Epithelial cell of prostate (primary cell): ENCODE measurements around the gene ZNF724.
"Not testable (repeated sequence)": the region's sequence is repeated elsewhere in the genome, so short reads cannot be mapped to it uniquely, and the experiment has no call there.

Source experiments
- DNase-seq: peaks from one replicate; pipeline ENCODE4 v3.0.0-alpha.2; 2011; ENCODE audit warnings: low read depth, low spot score
- H3K27ac ChIP-seq: fragments of 450-650 bp; 2 replicates; pipeline ENCODE4 v1.5.1; 2017; ENCODE audit warnings: mild to moderate bottlenecking

Gene ZNF724

GRCh38 chr19:23249911-23250649, at the start of gene ZNF724:
ZNF724 (minus strand) TSS chr19:23250394; CDS start chr19:23250242, 152 bp downstream.
- peak within 1 kb of the TSS; percentile 77 for H3K27ac ChIP-seq
- peak; percentile 89 for DNase-seq

- DNase-seq: no peak
- H3K27ac ChIP-seq: no peak overlapping the region
Measured at GRCh38 chr19:23294141-23294540, 43.9 kb upstream of the ZNF724 start.

- not testable (repeated sequence) for H3K27ac ChIP-seq, DNase-seq
Measured at GRCh38 chr19:23289966-23290365, 39.8 kb upstream of the ZNF724 start.

- DNase-seq: no peak
- H3K27ac ChIP-seq: no peak overlapping the region
Measured at GRCh38 chr19:23287620-23288019, 37.4 kb upstream of the ZNF724 start.

- no peak overlapping the region for H3K27ac ChIP-seq
- DNase-seq: no peak
Measured at GRCh38 chr19:23286477-23286876, 36.3 kb upstream of the ZNF724 start.

- DNase-seq: no peak
- H3K27ac ChIP-seq: peak overlapping the region; percentile 24
Measured at GRCh38 chr19:23285948-23286347, 35.8 kb upstream of the ZNF724 start.

GRCh38 chr19:23285326-23285725, 35.1 kb upstream of the ZNF724 start:
- peak overlapping the region; percentile 24 for H3K27ac ChIP-seq
- not testable (repeated sequence) for DNase-seq

GRCh38 chr19:23283925-23284324, 33.7 kb upstream of the ZNF724 start:
- no peak overlapping the region for H3K27ac ChIP-seq
- DNase-seq: no peak

- H3K27ac ChIP-seq: no peak overlapping the region
- DNase-seq: no peak
Measured at GRCh38 chr19:23281663-23282276, 31.6 kb upstream of the ZNF724 start.

- peak overlapping the region; percentile 64 for H3K27ac ChIP-seq
- DNase-seq: not testable (repeated sequence)
Measured at GRCh38 chr19:23278118-23278517, 27.9 kb upstream of the ZNF724 start.

- H3K27ac ChIP-seq: peak overlapping the region; percentile 44
- no peak for DNase-seq
Measured at GRCh38 chr19:23273590-23274412, 23.6 kb upstream of the ZNF724 start.

GRCh38 chr19:23273022-23273589, 22.9 kb upstream of the ZNF724 start:
- peak overlapping the region; percentile 44 for H3K27ac ChIP-seq
- DNase-seq: no peak

GRCh38 chr19:23263870-23264590, 13.8 kb upstream of the ZNF724 start:
- no peak overlapping the region for H3K27ac ChIP-seq
- DNase-seq: no peak

GRCh38 chr19:23263396-23263795, 13.2 kb upstream of the ZNF724 start:
- no peak for DNase-seq
- no peak overlapping the region for H3K27ac ChIP-seq

GRCh38 chr19:23262920-23263319, 12.7 kb upstream of the ZNF724 start:
- H3K27ac ChIP-seq: no peak overlapping the region
- no peak for DNase-seq

- no peak overlapping the region for H3K27ac ChIP-seq
- DNase-seq: no peak
Measured at GRCh38 chr19:23261496-23262020, 11.4 kb upstream of the ZNF724 start.

GRCh38 chr19:23260956-23261355, 10.8 kb upstream of the ZNF724 start:
- H3K27ac ChIP-seq: no peak overlapping the region

GRCh38 chr19:23259961-23260360, 9.8 kb upstream of the ZNF724 start:
- no peak for DNase-seq
- H3K27ac ChIP-seq: no peak overlapping the region

More at GRCh38 chr19:23260956-23261355, 10.8 kb upstream of the ZNF724 start:
- no peak for DNase-seq

- DNase-seq: no peak
Measured at GRCh38 chr19:23255700-23256099, 5.5 kb upstream of the ZNF724 start.

More at GRCh38 chr19:23255700-23256099, 5.5 kb upstream of the ZNF724 start:
- no peak overlapping the region for H3K27ac ChIP-seq
